ENCODE measurements around the gene RALGAPA2.
A peak's percentile ranks its signal among the peaks of the same experiment; 100 is the strongest.
"Not testable (repeated sequence)": the region's sequence is repeated elsewhere in the genome, so short reads cannot be mapped to it uniquely, and the experiment has no call there.

The RALGAPA2 gene

GRCh38 chr20:20366876-20367574, 345.4 kb downstream of the RALGAPA2 start:
- peak; percentile 31 for DNase-seq (ENCODE audit: low spot score)

- no peak for DNase-seq (ENCODE audit: low spot score)
Observed at GRCh38 chr20:20366551-20366875, 345.9 kb downstream of the RALGAPA2 start.

- no peak for DNase-seq (ENCODE audit: low spot score)
Observed at GRCh38 chr20:20365480-20366161, 346.8 kb downstream of the RALGAPA2 start.

GRCh38 chr20:20364593-20365479, 347.6 kb downstream of the RALGAPA2 start:
- no peak for DNase-seq (ENCODE audit: low spot score)

- no peak for DNase-seq (ENCODE audit: low spot score)
Observed at GRCh38 chr20:20363799-20364592, 348.4 kb downstream of the RALGAPA2 start.

GRCh38 chr20:20363434-20363798, 349.0 kb downstream of the RALGAPA2 start:
- DNase-seq (ENCODE audit: low spot score): no peak

GRCh38 chr20:20362774-20363433, 349.5 kb downstream of the RALGAPA2 start:
- DNase-seq (ENCODE audit: low spot score): peak; percentile 47

GRCh38 chr20:20360464-20360863, 352.0 kb downstream of the RALGAPA2 start:
- peak; percentile 77 for DNase-seq (ENCODE audit: low spot score)

- DNase-seq (ENCODE audit: low spot score): no peak
Observed at GRCh38 chr20:20359628-20360027, 352.8 kb downstream of the RALGAPA2 start.

GRCh38 chr20:20358801-20359200, 353.6 kb downstream of the RALGAPA2 start:
- DNase-seq (ENCODE audit: low spot score): no peak

- not testable (repeated sequence) for DNase-seq (ENCODE audit: low spot score)
Observed at GRCh38 chr20:20355503-20355902, 356.9 kb downstream of the RALGAPA2 start.

GRCh38 chr20:20353576-20353975, 358.9 kb downstream of the RALGAPA2 start:
- DNase-seq (ENCODE audit: low spot score): no peak

- no peak for DNase-seq (ENCODE audit: low spot score)
Observed at GRCh38 chr20:20344476-20344875, 368.0 kb downstream of the RALGAPA2 start.

GRCh38 chr20:20343932-20344331, 368.5 kb downstream of the RALGAPA2 start:
- DNase-seq (ENCODE audit: low spot score): no peak
